Measurements from ENCODE around the gene ASTE1.
"Not testable (repeated sequence)": the region's sequence is repeated elsewhere in the genome, so short reads cannot be mapped to it uniquely, and the experiment has no call there.

Gene ASTE1

GRCh38 chr3:131008326-131008725, 18.3 kb downstream of the ASTE1 start:
- DNase-seq (ENCODE audit: low read depth in 1 of 2, low spot score in 1 of 2), result no peak

- DNase-seq (ENCODE audit: low read depth in 1 of 2, low spot score in 1 of 2), result no peak
These were observed 18.8 kb downstream of the ASTE1 start for GRCh38 chr3:131007782-131008181.

GRCh38 chr3:131007256-131007655, 19.4 kb downstream of the ASTE1 start:
- no peak for DNase-seq (ENCODE audit: low read depth in 1 of 2, low spot score in 1 of 2)

DNA sequence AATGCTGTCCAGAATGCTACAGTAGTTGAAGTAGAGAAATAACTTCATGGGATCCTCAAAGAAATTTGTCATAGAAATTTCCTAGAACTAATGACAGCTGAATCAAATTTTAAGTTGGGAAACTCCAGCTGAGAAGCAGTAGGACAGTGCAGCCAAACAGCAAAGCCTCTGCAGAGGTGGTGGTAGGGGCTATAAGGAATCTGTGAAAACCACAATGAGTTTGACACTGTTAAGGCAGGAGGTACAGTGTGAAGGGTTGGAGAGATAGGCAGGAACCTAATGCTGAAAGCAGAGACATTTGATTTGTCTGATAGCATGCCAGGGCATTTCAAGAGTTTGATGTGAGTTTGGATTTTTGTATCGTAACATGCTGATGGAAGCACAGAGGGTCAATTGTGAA, 22.0 kb downstream of the ASTE1 start:
- no peak for DNase-seq (ENCODE audit: low read depth in 1 of 2, low spot score in 1 of 2)

- DNase-seq (ENCODE audit: low read depth in 1 of 2, low spot score in 1 of 2), result no peak
These were observed 25.6 kb downstream of the ASTE1 start for GRCh38 chr3:131001071-131001470.

DNA sequence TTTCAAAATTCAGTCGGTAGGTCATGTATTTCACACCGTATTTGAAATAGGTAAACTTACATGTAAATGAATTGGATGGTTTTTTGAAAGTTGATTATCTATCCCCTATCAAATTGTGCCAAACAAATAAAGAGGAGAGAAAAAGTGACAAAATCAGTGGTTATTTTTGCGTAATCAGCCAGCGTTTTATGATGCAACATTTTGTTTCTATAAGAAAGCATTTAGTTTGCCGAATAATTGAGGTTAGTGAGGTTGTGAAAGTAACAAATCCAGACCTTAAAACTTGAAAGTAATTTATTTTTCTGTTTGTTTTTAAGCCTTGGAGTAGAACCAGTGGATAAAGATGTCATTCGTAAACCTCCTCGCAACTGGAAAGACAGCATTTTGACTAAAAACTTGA, 29.3 kb downstream of the ASTE1 start:
- no peak for DNase-seq (ENCODE audit: low read depth in 1 of 2, low spot score in 1 of 2)

DNA sequence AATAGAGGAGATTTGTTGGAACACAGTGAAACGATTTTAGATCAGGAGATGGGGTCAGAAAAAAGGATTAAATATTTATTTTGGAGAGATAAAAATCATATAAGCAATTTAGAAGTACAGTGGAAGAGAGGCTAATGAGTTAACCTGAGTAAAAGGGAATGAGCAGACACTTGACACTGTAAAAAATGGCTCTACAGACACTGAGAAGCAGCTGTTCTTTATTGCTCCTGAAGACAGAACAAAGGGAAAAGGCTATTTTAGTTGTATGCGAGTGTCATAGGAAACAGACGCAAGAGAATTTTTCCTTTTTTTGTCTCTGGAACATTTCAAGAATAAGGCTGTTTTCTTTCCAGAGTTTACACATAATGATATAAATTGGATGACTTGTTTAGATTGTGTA, 34.3 kb downstream of the ASTE1 start:
- no peak for DNase-seq (ENCODE audit: low read depth in 1 of 2, low spot score in 1 of 2)

DNA sequence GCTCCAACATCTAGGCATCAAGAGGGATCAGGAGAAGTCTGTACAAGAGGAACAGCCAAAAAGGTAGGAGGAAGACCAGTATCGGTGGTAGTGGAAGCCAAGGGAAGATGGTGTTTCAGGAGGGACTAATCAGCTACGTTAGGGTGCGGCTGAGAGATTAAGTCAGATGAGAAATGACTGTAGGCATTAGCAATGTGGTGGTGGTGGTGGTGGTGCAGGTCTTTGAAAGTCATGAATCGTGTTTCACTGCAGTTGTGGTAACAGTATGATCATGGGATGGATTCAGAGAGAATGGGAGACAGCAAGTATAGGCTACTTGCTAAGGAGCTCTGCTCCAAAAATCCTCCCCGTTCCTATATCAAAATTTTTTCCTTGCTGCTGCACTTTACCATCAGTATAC, 35.5 kb downstream of the ASTE1 start:
- DNase-seq (ENCODE audit: low read depth in 1 of 2, low spot score in 1 of 2), result no peak

DNA sequence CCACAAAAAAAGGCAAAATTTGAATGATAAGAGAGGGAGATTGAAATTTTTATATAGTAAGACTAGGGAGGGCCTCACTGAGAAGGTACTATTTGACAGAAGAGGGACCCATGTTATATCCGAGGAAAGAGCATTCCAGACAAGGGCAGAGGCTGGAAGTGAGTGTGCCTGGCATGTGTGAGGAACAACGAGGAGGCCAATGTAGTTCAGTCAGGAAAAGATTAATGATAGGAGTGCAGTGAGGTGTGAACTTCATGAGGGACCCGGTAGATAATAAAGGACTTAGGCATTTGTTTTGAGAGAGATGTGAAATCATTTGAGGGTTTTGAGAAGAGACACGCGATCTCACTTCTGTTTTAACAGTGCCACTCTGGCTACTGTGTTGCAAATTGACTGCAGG, 36.3 kb downstream of the ASTE1 start:
- no peak for DNase-seq (ENCODE audit: low read depth in 1 of 2, low spot score in 1 of 2)

DNA sequence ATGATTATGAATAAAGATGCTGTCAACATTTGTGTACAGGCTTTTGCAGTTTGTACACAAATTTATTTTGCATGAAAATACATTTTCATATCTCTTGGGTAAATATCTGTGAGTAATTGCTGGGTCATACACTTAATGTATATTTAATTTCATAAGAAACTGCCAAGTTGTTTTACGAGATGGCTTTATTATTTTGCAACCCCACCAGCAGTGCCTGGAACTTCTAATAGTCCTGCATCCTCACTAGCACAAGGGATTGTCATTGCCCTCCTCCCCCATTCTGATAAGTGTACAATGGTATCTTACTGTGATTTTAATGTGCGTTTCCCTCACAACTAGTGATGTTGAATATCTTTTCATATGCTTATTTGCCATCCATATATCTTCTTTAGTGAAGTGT, 45.2 kb downstream of the ASTE1 start:
- DNase-seq (ENCODE audit: low read depth in 1 of 2, low spot score in 1 of 2), result no peak

DNA sequence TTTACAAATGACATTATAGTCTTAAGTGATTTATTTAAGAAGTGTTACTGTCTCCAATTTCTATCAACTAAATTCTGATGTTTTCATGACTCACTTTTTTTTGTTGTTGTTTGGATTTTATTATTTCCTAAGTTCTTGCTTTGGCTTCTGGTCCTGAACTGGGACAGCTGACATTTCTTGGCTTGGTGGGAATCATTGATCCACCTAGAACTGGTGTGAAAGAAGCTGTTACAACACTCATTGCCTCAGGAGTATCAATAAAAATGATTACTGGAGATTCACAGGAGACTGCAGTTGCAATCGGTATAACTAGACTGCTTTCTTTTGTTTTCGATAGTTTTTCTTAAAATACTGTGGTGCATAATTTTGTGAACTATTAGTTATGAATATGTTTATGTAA, 47.5 kb downstream of the ASTE1 start:
- DNase-seq (ENCODE audit: low read depth in 1 of 2, low spot score in 1 of 2), result no peak

DNA sequence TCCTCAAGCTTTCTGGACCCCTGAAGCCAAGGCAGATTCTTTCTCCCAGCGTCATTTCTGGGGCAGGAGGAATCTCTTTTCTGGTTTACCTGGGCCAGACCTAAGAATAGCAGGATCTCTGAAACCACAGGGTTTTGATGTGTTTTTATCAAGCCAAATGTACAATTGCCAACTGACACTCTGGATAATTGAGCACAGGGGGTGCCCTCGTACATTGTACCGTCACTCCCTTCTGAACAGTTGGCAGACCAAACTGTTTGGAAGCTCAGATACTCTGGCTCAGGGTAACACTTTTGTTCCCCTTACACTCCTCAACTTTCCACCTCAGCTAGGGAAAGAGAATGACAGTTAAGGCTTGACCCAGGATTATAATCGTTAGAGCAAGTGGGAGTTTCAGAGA, 49.9 kb downstream of the ASTE1 start:
- DNase-seq (ENCODE audit: low read depth in 1 of 2, low spot score in 1 of 2), result no peak

GRCh38 chr3:130975251-130975650, 51.4 kb downstream of the ASTE1 start:
- DNase-seq (ENCODE audit: low read depth in 1 of 2, low spot score in 1 of 2), result no peak

DNA sequence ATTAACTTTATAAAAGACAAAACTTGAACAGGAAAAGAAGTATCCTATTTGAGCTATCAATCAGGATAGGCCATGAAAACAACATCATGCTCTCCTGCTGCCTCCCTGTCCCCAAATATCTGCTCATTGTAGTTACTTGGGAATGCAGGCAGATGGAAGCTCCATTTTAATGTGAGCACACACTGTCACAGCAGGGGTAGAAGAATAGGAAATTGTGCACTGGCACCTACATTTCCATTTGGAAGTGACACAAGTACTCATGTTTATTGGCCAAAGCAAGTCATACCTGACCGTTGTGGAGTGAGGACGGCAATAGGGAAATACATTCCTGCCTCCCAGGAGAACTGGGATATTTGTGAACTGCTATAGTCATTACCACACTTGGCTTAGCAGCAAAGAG, 52.4 kb downstream of the ASTE1 start:
- no peak for DNase-seq (ENCODE audit: low read depth in 1 of 2, low spot score in 1 of 2)

DNA sequence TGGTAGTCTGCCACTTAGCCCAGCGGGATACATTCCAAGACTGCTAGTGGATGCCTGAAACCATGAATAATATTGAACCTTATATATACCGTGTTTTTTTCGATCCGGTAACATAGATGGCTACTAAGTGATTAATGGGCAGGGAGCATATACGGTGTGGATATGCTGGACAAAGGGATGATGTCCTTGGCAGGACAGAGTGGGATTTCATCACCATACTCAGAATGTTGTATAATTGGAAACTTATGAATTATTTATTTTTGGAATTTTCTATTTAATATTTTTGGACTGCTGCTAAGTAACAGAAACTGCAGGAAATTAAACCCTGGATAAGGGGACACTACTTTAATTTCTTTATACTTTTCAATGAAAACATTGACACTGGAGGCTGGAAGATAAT, 53.2 kb downstream of the ASTE1 start:
- DNase-seq (ENCODE audit: low read depth in 1 of 2, low spot score in 1 of 2), result no peak

DNA sequence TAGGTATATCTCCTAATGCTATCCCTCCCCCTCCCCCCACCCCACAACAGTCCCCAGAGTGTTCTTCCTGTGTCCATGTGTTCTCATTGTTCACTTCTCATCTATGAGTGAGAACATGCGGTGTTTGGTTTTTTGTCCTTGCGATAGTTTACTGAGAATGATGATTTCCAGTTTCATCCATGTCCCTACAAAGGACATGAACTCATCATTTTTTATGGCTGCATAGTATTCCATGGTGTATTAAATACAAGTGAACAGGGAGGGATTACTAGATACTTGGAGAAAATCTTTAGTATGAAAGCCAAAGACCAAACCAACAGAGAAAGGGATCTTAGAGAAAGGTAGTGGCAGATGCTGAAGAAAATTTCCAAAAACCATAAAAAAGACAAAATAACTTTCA, 54.0 kb downstream of the ASTE1 start:
- not testable (repeated sequence) for DNase-seq (ENCODE audit: low read depth in 1 of 2, low spot score in 1 of 2)

DNA sequence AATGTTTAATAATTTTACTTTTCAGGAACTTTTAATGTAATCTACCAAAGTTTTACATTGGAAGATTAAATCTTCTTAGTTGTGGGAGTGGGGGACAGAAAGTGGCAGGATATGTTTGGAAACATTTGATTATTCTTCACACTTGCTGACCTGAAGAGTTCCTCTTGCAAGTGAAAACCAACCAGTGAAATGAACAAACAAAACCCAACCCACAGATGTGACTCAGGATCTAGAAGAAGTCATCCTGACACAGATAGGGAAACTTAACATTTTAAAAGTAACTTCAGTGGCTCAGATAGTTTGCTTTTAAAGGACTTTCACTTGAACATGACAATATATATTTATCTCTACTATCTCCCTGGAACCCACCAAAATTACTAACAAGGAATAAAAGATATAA, 55.4 kb downstream of the ASTE1 start:
- DNase-seq (ENCODE audit: low read depth in 1 of 2, low spot score in 1 of 2), result no peak

DNA sequence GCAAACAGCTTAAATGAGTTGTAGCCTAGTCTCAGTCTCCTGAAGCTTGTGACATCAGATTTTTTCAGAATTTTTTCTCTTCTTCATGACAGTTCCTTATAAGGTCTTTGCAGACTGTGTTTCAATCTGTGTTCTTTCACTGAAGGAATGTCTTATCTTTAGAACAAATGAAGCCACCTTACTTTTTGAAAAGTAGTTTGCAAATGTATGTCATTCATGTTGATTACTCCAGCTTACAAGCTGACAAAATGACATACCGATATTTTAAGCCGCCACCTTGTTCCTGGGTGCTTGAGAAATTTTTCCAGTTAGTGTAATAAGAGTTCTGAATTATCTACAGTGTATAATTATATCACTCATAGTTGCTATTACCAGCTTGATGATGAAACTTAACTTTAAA, 57.0 kb downstream of the ASTE1 start:
- DNase-seq (ENCODE audit: low read depth in 1 of 2, low spot score in 1 of 2), result no peak

GRCh38 chr3:130968221-130968620, 58.4 kb downstream of the ASTE1 start:
- DNase-seq (ENCODE audit: low read depth in 1 of 2, low spot score in 1 of 2), result no peak

GRCh38 chr3:130967281-130967680, 59.3 kb downstream of the ASTE1 start:
- DNase-seq (ENCODE audit: low read depth in 1 of 2, low spot score in 1 of 2), result no peak

GRCh38 chr3:130963878-130964277, 62.7 kb downstream of the ASTE1 start:
- DNase-seq (ENCODE audit: low read depth in 1 of 2, low spot score in 1 of 2), result no peak

Measured in activated CD4-positive, alpha-beta T cell treated with anti-CD3 and anti-CD28 coated beads, Interleukin-2, amount 50 U/mL, for 24 hours (primary cell).